ENCODE data around the gene RAPGEF1.

GRCh38 chr9:131728546-131728910, 11.3 kb downstream of the RAPGEF1 start:
- TF ChIP-seq FOXM1 (IDR thresholded peaks at IDR 0.05; ENCODE audit: borderline replicate concordance, low read depth) (no peak), YY1 (IDR thresholded peaks at IDR 0.05; ENCODE audit: low read depth) (no peak), EP300 (IDR thresholded peaks at IDR 0.05; ENCODE audit: borderline replicate concordance) (no peak), CREB1 (IDR thresholded peaks at IDR 0.05; ENCODE audit: low read depth) (no peak), TAF1 (IDR thresholded peaks at IDR 0.05; ENCODE audit: low read depth) (no peak), EGR1 (IDR thresholded peaks at IDR 0.05) (no peak), TEAD4 (IDR thresholded peaks at IDR 0.05) (no peak), CEBPB (IDR thresholded peaks at IDR 0.05) (no peak), TCF12 (IDR thresholded peaks at IDR 0.05; ENCODE audit: low read depth) (no peak), ZBTB7A (IDR thresholded peaks at IDR 0.05; ENCODE audit: low read depth) (no peak)
- TF ChIP-seq, protein P1, sequence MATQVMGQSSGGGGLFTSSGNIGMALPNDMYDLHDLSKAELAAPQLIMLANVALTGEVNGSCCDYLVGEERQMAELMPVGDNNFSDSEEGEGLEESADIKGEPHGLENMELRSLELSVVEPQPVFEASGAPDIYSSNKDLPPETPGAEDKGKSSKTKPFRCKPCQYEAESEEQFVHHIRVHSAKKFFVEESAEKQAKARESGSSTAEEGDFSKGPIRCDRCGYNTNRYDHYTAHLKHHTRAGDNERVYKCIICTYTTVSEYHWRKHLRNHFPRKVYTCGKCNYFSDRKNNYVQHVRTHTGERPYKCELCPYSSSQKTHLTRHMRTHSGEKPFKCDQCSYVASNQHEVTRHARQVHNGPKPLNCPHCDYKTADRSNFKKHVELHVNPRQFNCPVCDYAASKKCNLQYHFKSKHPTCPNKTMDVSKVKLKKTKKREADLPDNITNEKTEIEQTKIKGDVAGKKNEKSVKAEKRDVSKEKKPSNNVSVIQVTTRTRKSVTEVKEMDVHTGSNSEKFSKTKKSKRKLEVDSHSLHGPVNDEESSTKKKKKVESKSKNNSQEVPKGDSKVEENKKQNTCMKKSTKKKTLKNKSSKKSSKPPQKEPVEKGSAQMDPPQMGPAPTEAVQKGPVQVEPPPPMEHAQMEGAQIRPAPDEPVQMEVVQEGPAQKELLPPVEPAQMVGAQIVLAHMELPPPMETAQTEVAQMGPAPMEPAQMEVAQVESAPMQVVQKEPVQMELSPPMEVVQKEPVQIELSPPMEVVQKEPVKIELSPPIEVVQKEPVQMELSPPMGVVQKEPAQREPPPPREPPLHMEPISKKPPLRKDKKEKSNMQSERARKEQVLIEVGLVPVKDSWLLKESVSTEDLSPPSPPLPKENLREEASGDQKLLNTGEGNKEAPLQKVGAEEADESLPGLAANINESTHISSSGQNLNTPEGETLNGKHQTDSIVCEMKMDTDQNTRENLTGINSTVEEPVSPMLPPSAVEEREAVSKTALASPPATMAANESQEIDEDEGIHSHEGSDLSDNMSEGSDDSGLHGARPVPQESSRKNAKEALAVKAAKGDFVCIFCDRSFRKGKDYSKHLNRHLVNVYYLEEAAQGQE (IDR thresholded peaks at IDR 0.05; ENCODE audit: low read depth), result no peak
- TF ChIP-seq, protein P2, sequence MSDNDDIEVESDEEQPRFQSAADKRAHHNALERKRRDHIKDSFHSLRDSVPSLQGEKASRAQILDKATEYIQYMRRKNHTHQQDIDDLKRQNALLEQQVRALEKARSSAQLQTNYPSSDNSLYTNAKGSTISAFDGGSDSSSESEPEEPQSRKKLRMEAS (IDR thresholded peaks at IDR 0.05), result no peak
